GM21515 (cell line): ENCODE results near the gene RAB7B.

ENCODE experiments used
- ATAC-seq: cut with Tn5 transposase; IDR thresholded peaks from one replicate; pipeline ENCODE4 v1.9.1; 2021; ENCODE audit not compliant: unreplicated experiment

The RAB7B gene

DNA sequence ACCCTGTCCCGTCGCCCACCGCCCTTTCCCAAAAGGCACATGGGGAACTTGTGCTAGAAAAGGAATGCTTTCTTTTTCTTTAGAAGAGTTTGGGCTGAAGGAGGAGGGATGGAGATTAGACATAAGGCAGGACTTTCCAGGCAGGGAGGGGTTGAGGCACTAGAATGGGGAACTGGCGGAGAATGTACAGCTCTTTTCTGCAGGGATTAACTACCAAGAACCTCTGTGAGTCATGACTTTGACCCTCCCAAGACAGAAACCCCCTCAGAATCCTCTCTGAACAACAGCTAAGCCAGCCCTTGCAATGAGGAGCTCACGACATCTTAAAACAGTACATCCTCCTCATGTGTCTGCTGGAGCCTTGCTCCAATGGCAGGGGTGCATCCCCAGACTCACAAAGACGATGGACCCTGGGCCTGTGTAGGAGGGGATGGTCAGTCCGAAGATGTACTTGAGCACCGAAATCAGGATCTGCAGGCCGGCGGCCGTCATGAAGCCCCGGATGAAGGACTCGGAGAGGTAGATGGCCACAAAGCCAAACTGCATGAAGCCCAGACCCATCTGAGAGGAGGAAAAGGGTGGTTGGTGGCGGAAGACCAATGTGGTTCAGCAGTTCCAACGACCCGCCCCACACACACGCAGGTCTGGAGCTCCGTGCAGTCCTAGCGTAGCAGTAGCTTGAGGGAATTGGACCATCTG, 73.5 kb downstream of the RAB7B start:
- no peak for ATAC-seq

DNA sequence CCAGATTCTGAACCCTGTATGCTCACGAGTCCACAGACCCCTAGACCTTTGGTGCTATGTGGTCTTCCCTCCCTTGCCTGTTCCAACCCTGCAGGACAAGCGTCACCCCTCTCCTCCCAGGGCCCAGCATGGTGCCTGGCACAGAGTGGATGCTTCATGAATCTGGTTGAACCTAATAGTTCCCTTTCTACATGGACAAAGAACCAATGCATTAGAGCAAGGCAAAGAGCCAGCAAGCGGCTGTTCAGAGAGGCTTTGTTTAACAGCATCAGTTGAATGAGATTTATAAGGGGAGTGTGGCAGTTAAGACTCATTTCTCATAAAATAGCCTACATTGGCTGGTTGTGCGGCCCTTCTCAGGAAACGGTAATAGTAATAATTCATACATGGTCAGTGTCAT, 74.9 kb downstream of the RAB7B start:
- no peak for ATAC-seq

DNA sequence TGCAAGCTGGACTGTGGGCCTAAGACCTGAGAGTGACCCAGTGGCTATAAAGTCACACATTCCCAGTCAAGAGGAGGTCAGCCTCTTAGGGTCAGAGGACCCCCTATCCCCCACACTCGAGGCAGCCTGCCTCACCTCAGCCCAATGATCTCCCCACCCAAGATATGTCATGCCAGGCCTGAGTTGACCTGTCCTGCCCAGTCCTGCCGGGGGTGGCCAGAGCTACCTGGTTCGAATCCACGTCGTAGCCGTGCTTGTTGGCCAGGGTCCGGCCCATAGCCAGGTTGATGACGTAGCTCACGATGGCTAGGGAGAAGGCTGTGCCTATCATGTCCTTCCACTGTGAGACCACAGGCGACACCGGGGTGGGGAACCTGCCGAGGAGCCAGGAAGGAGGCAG, 75.5 kb downstream of the RAB7B start:
- no peak for ATAC-seq

DNA sequence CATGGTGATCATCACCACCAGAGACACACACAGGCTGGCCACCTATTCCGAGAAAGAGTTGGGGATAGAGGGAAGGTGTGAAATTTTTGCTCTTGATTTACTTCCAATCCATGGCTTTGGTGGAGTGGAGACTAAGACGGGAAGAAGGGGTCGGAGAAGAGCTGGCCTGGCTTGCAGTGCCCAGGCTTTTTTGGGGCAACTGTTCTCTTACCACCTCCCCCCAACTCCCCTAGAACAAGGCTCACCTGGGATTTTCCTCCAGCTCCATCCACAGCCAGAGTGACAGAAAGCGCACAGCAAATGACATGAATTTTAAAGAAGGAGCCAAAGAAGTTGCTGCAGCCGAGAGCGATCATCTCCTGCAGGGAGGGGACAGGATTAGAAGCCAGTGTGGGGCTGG, 75.9 kb downstream of the RAB7B start:
- no peak for ATAC-seq
